Measurements from ENCODE around the gene FIGNL2.

Gene FIGNL2

DNA sequence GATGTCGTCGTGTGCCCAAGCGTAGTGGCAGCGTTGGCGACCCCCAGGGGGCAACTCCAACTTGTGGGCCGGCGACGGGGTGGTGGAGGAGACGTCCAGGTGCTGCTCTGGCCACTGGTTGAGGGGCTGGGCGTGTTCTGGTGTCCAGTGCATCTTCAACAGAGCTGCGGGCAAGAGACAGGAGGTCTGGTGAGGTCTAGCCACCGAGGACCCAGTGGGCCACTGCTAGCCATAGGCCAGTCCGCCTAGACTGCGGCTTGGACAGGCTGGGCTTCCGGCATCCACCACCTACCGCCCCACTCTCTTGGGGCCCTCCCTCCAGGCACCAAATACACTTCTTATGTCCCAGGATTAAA, 26.3 kb downstream of the FIGNL2 start:
- no peak for DNase-seq (ENCODE audit: low spot score)
- TF ChIP-seq, protein P1, sequence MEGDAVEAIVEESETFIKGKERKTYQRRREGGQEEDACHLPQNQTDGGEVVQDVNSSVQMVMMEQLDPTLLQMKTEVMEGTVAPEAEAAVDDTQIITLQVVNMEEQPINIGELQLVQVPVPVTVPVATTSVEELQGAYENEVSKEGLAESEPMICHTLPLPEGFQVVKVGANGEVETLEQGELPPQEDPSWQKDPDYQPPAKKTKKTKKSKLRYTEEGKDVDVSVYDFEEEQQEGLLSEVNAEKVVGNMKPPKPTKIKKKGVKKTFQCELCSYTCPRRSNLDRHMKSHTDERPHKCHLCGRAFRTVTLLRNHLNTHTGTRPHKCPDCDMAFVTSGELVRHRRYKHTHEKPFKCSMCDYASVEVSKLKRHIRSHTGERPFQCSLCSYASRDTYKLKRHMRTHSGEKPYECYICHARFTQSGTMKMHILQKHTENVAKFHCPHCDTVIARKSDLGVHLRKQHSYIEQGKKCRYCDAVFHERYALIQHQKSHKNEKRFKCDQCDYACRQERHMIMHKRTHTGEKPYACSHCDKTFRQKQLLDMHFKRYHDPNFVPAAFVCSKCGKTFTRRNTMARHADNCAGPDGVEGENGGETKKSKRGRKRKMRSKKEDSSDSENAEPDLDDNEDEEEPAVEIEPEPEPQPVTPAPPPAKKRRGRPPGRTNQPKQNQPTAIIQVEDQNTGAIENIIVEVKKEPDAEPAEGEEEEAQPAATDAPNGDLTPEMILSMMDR (IDR thresholded peaks at IDR 0.05; ENCODE audit: extremely low read depth, missing control alignments), result no peak

DNA sequence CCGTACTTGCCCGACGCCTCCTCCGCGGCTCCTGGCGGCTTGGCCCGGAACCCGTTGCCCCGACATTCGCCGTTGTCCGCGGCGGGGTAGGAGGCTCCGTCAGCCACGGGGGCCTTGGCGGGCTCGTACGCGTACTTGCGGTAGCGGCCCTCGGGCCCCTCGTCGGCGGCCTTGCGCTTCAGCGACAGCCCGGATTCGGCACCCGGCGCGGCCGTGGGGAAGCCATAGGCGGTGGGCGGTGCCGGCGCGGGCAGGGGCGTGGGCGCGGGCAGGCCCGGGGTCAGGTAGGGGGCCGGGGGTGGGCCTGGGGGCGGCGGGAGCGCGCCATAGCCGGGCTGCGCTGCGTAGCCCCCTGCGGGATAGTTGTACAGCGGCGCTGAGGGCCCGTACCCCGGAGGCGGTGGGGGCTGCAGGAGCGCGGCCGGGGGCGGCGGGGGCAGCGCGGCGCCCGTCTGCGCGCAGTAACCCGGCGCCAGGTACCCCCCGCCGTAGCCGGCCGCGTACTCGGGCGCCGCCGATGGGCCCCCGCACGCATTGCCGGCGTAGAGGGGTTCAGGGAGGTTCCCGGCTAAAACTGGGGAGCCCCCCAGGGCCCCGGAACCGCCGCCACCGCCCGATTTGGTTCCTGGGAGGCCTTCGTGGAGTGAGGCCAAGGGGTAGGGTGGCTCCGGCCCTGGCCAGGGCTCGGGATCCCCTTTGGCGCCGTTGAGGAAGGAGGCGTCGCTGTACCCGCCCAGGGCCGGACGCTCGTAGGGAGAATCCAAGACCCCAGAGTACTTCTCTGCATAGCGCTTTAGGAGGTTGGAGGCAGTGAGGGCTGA, 26.9 kb downstream of the FIGNL2 start:
- no peak for DNase-seq (ENCODE audit: low spot score)
- TF ChIP-seq, protein P1 (IDR thresholded peaks at IDR 0.05; ENCODE audit: extremely low read depth, missing control alignments), result no peak

DNA sequence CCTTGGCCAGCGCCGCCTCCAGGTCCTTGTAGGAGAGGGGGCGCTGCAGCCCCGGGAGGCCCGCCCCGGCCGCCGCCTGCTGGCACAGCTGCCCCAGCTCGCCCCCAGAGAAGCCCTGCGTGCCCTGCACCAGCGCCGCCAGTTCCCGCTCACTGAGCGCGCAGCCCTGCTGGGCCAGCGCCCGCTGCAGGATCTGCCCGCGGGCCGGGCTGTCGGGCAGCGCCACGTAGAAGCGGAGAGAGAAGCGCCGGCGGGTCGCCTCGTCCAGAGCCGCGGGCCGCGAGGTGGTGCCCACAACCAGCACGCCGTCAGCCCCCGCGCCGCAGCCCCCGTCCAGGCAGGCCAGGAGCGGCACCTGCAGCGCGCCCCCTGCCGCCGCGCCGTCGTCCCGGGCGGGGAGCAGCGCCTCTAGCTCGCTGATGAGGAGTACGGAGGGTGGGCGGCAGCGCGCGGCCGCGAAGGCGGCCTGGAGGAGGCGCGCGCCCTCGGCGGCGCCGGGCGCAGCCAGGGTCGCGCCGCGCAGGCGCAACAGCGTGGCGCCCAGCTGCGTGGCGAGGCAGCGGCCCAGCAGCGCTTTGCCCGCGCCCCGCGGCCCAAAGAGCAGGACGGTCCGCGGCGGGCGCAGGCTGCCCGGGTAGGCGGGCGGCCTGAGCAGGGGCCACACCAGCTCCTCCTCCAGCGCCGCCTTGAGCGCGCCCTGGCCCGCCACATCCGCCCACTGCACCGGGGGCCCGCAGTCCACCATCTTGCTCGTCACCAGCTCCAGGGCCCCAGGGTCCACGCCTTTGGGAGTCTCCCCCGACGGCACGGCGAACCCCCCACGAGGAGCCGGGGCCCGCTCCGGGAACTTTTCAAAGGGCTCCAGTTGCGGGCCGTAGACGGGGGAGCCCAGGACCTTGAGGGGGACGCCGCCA, 27.7 kb downstream of the FIGNL2 start:
- TF ChIP-seq, protein P1 (IDR thresholded peaks at IDR 0.05; ENCODE audit: extremely low read depth, missing control alignments), result peak; percentile 29
- DNase-seq (ENCODE audit: low spot score), result peak; percentile 64

DNA sequence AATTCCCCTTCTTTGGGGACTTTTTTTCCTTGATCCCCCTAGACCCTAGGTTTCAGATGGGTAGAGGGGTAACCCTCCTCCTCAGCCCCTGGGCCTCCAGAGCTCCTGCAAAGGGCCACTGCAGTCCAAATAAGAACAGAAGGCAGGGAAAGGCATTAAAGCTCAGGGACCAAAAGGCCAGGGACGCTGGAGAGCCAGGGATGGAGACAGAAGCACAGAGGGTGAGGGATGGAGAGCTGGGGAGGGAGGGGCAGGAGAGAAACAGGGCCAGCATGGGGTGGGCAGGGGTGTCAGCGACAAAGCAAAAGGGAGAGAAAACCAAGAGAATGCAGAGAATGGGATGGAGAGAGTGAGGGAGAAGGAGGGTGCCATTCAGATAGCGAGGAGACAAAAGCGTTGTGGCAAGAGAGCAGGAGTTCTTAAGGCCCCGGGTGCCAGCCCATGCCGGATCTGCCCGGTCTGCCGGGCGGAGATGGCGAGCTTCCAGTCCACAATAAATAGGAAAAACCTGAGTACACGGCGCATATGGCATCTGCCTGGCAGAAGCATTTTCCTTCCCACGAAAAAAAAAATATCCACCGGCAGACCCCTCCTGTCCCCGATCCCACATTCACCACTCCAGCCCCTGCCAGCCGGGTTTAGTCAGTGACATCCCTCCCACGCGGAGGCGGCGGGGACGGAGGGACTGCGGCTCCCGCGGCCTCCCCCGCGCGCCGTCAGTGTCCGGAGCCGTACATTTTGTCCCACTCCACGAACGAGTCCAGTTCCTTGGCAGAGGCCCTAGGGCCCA, 28.6 kb downstream of the FIGNL2 start:
- no peak for DNase-seq (ENCODE audit: low spot score)
- TF ChIP-seq, protein P1 (IDR thresholded peaks at IDR 0.05; ENCODE audit: extremely low read depth, missing control alignments), result no peak

DNA sequence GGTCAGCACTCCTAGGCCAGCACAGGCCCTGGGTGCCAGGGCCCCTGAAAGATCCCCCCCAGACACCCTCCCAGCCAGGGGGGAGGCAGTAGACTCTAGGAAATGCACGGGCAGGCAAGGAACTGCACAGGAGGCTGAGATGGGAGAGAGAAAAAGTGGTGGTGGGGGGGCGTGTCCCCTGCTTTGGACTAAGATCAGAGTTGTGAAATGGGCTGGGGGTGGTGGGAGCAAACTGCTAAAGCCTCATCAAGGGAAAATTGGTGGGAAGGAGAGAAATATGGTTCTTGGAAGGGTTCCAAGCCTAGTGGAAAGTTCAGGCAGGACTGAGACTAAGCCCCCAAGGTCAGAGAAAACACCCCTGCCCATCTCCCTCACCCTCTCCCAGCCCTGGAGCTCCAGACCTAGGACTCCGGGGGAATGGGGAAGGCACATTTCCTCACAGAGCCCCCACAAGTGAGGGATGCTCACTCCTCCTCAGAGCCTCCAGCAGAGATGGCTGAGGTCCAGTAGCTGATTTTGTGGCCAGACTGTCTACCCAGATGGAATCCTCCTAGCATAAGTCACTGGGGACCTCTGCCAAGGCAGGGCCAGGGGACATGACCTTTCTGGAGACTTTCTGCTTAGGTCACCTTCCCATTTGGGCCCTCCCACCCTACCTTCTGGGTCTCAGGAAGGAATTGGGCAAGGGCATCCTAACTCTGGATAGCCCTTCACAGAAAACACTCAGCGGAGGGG, 29.8 kb downstream of the FIGNL2 start:
- DNase-seq (ENCODE audit: low spot score), result no peak

DNA sequence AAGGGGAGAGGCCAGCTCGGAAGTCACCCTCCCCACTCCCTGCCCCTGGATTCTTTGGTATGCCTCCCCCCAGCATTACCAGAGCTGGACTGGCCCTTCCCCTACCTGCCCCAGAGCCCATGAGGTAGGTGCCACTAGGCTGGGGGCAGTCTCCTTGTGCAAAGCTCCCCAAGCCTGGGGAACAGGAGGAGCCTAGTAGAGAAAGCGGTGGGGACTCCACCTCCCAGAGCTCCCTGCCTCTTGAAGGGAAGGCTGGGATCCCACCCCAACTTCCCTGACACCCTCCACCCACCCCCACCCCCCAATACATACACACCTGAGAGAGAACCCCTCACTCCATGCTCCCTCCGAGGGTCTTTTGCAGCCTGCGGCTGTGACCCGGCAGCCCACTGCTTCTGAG, 30.4 kb downstream of the FIGNL2 start:
- DNase-seq (ENCODE audit: low spot score), result no peak

More for the DNA sequence above, 29.8 kb downstream of the FIGNL2 start:
- TF ChIP-seq, protein P1 (IDR thresholded peaks at IDR 0.05; ENCODE audit: extremely low read depth, missing control alignments), result no peak

More for the DNA sequence above, 30.4 kb downstream of the FIGNL2 start:
- TF ChIP-seq, protein P1 (IDR thresholded peaks at IDR 0.05; ENCODE audit: extremely low read depth, missing control alignments), result no peak

Measured in GM20000 (cell line).